ENCODE data around the gene TMEM132E.

GRCh38 chr17:34556931-34557330 lies 22.5 kb upstream of the TMEM132E start:
- TF ChIP-seq CTCF (IDR thresholded peaks at IDR 0.05; ENCODE audit: borderline replicate concordance, extremely low read depth, low read length, poor library complexity, severe bottlenecking) (no peak), EZH2 (IDR thresholded peaks at IDR 0.05; ENCODE audit: borderline replicate concordance, low read depth, low read length, severe bottlenecking) (no peak)
